ENCODE results near the gene FLT1.

DNA sequence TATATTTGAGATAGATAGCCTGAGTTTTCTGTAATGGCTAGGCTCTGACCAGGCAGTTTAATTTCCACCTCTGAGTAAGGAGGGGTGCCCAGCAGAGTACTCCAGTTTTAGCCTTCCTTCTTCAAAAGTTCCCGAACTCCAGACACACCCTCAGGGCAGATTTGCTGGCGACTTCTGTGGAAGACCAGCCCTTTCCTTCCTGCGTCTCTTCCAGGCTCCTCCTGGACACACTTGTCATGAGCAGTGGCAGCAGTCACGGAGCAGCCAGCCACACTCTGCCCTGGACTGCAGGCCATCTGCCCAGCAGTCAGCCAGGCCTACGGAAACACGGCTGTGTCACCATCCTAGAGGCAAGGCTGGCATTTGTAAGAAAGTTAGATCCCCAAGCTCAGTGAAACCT lies 6.6 kb upstream of the FLT1 start:
- TF ChIP-seq, protein P1, sequence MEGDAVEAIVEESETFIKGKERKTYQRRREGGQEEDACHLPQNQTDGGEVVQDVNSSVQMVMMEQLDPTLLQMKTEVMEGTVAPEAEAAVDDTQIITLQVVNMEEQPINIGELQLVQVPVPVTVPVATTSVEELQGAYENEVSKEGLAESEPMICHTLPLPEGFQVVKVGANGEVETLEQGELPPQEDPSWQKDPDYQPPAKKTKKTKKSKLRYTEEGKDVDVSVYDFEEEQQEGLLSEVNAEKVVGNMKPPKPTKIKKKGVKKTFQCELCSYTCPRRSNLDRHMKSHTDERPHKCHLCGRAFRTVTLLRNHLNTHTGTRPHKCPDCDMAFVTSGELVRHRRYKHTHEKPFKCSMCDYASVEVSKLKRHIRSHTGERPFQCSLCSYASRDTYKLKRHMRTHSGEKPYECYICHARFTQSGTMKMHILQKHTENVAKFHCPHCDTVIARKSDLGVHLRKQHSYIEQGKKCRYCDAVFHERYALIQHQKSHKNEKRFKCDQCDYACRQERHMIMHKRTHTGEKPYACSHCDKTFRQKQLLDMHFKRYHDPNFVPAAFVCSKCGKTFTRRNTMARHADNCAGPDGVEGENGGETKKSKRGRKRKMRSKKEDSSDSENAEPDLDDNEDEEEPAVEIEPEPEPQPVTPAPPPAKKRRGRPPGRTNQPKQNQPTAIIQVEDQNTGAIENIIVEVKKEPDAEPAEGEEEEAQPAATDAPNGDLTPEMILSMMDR (IDR thresholded peaks at IDR 0.05) = no peak
- no peak for TF ChIP-seq ZFX (IDR thresholded peaks at IDR 0.05; ENCODE audit: borderline replicate concordance)

Measured in 22Rv1 (cell line).